Activated CD8-positive, alpha-beta memory T cell treated with anti-CD3 and anti-CD28 coated beads for 1 hour (primary cell): ENCODE results near the gene INO80B.

Experiments used
- DNase-seq, 2 donors: peaks; one replicate each; pipeline ENCODE4 v3.0.0-alpha.2; 2020; ENCODE audit warnings: low read depth in 1 of 2; ENCODE audit errors: extremely low read depth in 1 of 2

The INO80B gene

DNA sequence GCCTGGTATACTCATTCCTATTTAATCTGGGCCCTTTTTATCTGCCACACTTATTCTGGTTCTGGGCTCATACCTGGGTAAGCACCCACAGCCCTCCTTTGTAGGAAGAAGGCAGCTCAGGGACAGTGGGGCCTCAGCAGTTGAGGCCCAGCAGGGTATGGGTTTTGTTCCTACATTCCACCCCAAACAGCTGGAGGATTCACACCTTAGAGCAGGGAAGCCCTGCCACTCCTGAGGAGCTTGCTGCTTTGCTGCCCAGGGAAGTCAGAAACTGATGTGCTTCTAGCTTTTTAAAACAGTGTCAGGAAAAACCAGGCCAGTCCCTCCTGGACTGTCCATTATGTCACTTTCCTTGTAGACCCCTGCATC lies 45.7 kb downstream of the INO80B start:
- DNase-seq: no peak

DNA sequence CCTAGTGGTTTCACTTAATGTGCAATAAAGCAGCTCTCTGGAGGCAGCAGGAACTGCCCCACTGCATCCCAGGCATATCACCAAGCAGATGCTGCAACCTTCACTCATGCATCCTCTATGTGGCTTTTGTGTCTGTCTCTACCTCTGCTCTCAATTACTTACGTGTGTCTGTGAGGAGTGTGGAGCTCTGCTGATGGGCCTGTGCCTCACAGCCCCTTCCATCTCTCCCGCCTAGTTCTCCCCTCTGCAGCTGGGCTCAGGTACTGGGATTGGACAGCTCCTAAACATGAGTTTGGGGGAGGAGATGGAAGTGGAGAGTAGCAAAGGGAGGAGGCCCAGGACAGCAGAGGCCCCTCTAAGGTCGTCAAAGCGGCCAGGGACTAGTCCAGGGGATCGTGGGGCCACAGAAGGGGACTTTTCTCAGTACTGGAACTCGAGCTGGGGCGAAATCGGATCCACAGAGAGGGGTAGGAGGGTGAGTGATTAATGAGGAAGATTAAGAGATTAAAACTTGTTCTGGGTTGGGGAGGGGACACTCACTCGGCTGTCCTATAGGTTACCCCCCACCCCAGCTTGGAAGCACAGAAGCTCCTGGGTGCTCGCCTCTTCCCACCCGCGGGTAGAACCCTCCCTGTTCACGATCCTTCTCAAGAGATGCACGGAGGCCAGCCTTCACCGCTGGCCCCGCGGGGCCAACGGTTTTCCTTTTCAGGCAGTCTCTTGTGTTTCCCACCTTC lies 46.6 kb downstream of the INO80B start:
- DNase-seq: no peak

DNA sequence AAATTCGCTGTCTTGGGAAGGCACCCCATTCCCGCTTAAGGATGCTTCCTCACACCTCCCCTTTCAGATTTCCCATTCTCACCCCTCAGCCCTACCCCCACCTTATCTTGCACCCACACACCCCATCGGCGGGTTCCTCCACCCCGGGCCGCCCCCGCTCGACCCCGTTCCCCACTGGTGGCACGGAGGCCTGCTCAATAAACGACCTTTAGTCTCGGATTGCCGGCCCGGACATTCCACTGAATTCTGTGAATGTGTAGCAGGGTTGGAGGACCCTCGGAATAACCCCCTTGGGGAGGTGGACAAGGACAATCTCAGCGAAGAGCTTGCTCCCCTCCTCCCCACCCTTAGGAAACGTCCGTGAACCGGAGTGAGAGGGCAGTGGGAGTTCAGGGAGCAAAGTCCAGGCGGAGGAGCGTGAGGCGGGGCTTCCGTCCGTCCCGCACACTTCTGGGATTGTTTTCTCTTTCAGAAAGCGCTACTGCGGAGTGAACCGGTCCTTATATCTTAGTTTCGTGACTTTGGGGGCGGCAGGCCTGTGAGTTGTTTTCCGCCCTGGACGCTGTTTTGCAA lies 47.3 kb downstream of the INO80B start:
- no peak for DNase-seq

DNA sequence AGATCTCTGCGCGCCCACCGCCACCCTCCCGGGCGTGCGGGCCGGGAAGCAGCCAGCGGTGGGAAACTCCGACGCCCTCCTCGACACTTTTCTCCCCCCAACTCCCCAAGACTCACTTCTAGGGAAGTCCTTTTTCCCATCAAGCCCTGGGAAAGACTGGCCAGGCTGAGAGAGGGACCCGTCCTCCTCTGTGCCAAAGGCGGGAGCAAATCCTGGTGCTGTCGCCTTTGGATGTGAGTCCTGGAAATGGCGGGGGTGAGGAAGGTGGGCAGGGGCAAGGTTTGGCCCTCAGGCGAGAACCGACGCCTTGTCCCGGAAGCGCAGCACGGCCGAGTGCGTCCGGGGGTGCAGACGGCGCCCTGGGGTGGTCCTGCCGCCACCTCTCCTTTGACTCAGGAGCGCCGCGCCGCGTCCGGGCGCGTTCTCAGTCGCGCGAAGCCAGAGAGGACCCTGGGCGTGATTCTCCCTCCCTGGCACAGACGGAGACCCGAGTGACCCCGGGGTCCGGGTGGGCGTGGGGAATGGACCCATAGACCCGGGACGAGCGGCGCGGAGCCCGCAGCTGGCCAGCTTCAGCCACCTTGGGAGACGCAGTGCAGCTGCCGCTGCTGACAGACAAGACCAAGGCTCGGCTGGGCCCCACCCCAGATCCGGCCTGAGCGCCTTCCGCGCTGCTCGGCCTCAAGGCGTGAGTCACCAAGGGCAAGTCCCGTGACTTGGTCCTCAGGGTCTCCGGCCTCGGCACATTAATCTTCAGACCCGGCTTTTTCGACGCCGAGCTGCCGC lies 48.0 kb downstream of the INO80B start:
- no peak for DNase-seq

DNA sequence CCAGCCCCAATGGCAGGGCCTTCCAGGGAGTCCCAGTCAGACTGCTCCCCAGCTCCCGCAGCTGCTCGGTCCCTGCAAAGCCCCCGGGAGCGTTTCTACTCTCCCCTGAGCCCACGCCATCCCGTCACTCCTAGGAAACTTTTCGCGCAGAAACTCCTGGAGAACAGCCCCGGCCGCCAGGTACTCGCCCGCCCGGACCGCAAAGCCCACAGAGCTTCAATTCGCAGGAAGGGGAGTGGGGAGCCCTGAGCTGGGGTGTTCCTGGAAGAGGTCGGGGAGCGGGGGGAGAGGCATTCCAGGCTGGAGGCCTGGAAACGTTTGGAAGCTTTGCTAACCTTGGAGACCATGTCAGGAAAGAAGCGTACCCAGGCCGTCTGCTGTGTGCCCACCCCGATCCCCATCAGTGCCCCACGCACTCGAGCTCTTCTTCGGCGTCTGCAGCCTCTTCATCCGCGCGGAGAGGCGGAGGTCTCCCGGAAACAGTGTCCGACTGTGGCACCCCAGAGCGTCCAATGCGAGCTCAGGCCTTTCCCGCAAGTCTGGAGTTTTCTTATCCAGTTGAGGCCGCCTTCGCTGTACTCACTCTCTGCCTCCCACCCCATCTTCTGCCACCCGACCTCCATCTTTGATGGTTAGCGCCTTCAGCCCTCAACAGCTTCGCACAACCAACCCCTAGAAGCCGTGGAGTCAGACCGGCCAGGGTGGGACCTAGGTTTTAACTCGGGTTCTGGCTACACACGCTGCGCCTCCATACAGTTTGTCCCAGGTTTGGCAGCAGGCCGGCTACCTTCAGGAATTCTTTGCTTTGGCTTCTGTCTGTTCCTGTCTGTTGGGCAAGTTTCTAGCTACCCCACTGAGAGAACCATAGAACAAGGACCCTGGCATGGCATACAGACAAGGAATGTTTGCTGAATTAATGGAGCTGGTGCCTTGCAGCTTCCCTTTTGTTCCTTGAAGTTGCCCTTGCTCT lies 48.9 kb downstream of the INO80B start:
- no peak for DNase-seq

DNA sequence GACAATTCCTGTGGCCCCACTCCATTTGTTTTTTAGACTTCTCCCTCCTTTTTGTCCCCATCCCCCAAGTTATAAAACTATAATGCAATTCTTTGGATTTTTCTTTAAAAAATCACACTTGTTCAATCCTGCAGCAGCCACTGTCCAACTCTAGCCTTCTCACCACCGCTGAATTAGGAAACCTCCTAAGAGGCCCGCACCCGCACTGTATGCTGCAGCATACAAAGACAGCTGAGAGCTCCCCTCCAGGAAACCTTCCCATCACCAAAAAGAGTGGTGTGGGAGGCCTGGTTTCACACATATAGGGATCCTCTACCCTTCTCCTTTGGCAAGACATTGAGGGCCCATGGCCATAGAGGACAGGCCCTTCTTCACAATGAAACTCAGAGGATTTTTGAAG lies 49.7 kb downstream of the INO80B start:
- no peak for DNase-seq

DNA sequence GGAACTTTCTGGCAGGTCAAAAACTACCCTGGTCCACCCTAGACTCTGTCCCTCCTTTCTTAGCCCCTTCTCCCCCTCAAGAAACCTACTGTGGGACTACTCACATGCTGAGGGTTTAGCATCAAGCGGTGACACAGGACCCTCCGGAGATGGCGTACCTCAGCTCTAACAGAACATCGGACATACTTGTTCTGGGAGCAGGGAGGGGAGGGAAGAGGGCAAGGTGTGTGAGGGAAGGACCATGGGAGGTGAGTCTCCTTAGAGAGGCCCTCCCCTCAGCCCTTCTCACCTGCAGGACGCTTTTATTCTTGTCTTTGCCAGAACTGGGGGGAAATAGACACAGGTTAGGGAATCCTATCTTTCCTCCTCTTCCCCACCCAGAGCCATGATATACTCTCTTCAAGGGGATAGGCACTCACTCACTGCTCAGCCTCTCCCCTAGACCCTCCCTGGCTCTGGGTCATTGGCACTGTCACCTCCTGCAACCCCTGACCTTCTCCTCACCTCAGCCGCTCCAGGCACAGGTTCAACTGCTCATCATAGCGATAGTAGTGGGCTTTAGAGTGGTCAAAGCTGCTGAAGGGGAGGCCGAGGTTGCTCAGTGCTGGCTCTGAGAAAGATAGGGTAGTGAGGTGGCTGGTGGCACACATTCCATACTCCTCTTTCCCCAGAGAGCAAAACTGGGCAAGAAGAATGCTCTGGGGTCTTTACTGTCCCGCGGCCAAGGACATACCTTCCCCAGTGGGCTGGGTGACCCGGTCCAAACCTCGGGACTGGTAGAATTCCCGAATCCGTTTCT lies 50.8 kb downstream of the INO80B start:
- DNase-seq: no peak

DNA sequence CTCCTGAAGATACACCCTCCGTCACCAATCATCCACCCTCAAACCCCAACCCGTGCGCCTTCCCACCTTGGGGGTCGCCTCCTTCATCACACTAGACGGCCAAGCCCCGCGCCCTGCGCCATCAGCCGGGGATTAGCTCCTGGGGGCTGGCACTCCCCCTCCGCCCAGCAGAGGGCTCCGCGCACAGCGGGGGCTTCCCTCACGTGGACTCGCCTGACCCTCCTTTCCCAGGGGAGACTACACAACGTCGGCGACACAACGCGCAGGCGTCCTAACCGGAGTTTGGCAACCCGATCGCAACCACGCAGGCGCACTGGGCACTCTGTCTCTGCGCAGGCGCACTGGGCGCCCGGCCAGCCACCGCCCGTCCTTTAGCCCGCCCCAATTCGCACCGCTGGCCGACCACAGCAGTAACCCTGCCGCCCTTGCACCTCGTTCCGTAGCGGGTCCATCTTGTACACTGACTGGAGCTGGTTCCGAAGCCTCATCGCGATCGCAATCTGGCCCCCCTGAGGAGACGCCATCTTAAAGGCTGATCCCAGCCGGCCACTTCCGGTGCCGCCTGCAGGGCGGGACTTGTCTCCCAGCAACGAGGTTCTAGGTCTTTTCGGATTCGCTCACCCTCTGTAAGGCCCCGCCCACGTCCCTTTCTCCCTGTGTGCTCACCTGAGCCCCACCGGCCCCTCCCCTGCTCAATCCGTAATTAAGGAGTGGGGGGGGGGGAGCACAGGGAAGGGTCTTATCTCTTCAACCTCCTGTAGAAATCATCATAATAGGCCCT lies 52.4 kb downstream of the INO80B start, which contains the start of gene PCGF1:
Gene PCGF1, minus strand, starts transcription at position 551 of the 781 bp plus-strand sequence. Its CDS starts 27 bp downstream, at position 524.
- peak; percentile 97 to 98 for DNase-seq
